ENCODE measurements around the gene KIF4B.

KIF4B gene

GRCh38 chr5:155056644-155057269 lies 43.2 kb downstream of the KIF4B start:
- DNase-seq: no peak

- no peak for DNase-seq
Measured at GRCh38 chr5:155057626-155058025, 44.1 kb downstream of the KIF4B start.

GRCh38 chr5:155064580-155064979 lies 51.0 kb downstream of the KIF4B start:
- no peak for DNase-seq

GRCh38 chr5:155066886-155067595 lies 53.5 kb downstream of the KIF4B start:
- no peak for DNase-seq

Data from OCI-M1 (cell line).